ENCODE measurements around the gene GFPT1. TPM values are rescaled to one million over a fixed set of nuclear protein-coding genes. Genes with fewer than 3 reads are reported as not detected.

The GFPT1 gene
- total RNA-seq, 3 donors from 2014 or later: 26.7 to 46.0 (median 45.2) TPM

- intact Hi-C loops (cut with DNase I; ENCODE audit: low total_unique reads): no loop called here
- H3K27ac ChIP-seq: no peak overlapping the region
- H3K4me1 ChIP-seq: no peaks in the 10 kb centered on the region
These were observed 2.4 kb downstream of the GFPT1 start for GRCh38 chr2:69384618-69385081.

GRCh38 chr2:69383176-69383812, 3.7 kb downstream of the GFPT1 start:
- DNase-seq (ENCODE audit: low spot score in 2 of 2): no peak
- Histone ChIP-seq H3K36me3 (no peaks in the 10 kb centered on the region), H3K4me1 (no peaks in the 10 kb centered on the region), H3K27me3 (no peaks in the 10 kb centered on the region), H3K27ac (no peak overlapping the region), H3K4me3 (no peak overlapping the region), H3K9me3 (no peaks in the 10 kb centered on the region)
- TF ChIP-seq POLR2AphosphoS5 (IDR thresholded peaks at IDR 0.05) (no peak), POLR2A (IDR thresholded peaks at IDR 0.05) (no peak), CTCF (IDR thresholded peaks at IDR 0.05) (no peak)
- intact Hi-C loops (cut with DNase I; ENCODE audit: low total_unique reads): no loop called here

More at GRCh38 chr2:69384618-69385081, 2.4 kb downstream of the GFPT1 start:
- no peak for DNase-seq (ENCODE audit: low spot score in 2 of 2)
- H3K4me3 ChIP-seq: no peak overlapping the region
- H3K36me3 ChIP-seq: no peaks in the 10 kb centered on the region
- no peaks in the 10 kb centered on the region for H3K27me3 ChIP-seq
- no peaks in the 10 kb centered on the region for H3K9me3 ChIP-seq
- TF ChIP-seq POLR2A (IDR thresholded peaks at IDR 0.05) (no peak), POLR2AphosphoS5 (IDR thresholded peaks at IDR 0.05) (no peak), CTCF (IDR thresholded peaks at IDR 0.05) (no peak)

- H3K4me3 ChIP-seq: no peak overlapping the region
- TF ChIP-seq CTCF (IDR thresholded peaks at IDR 0.05): no peak
- TF ChIP-seq POLR2A (IDR thresholded peaks at IDR 0.05): no peak
- TF ChIP-seq POLR2AphosphoS5 (IDR thresholded peaks at IDR 0.05): no peak
- H3K4me1 ChIP-seq: no peaks in the 10 kb centered on the region
- no peak overlapping the region for H3K27ac ChIP-seq
- intact Hi-C loops (cut with DNase I; ENCODE audit: low total_unique reads): no loop called here
- DNase-seq (ENCODE audit: low spot score in 2 of 2): no peak
- no peaks in the 10 kb centered on the region for H3K36me3 ChIP-seq
- no peaks in the 10 kb centered on the region for H3K9me3 ChIP-seq
- no peaks in the 10 kb centered on the region for H3K27me3 ChIP-seq
These were observed 4.5 kb downstream of the GFPT1 start for GRCh38 chr2:69382547-69382946.

- TF ChIP-seq POLR2AphosphoS5 (IDR thresholded peaks at IDR 0.05) (no peak), POLR2A (IDR thresholded peaks at IDR 0.05) (no peak), CTCF (IDR thresholded peaks at IDR 0.05) (no peak)
- no peaks in the 10 kb centered on the region for H3K9me3 ChIP-seq
- no peak for DNase-seq (ENCODE audit: low spot score in 2 of 2)
- no peak overlapping the region for H3K4me3 ChIP-seq
- intact Hi-C loops (cut with DNase I; ENCODE audit: low total_unique reads): no loop called here
- no peaks in the 10 kb centered on the region for H3K4me1 ChIP-seq
- no peaks in the 10 kb centered on the region for H3K36me3 ChIP-seq
- H3K27ac ChIP-seq: no peak overlapping the region
- no peaks in the 10 kb centered on the region for H3K27me3 ChIP-seq
These were observed 5.7 kb downstream of the GFPT1 start for GRCh38 chr2:69381337-69381737.

- H3K9me3 ChIP-seq: no peaks in the 10 kb centered on the region
- H3K4me3 ChIP-seq: no peak overlapping the region
- H3K4me1 ChIP-seq: no peaks in the 10 kb centered on the region
- TF ChIP-seq POLR2A (IDR thresholded peaks at IDR 0.05) (no peak), CTCF (IDR thresholded peaks at IDR 0.05) (no peak), POLR2AphosphoS5 (IDR thresholded peaks at IDR 0.05) (no peak)
- DNase-seq (ENCODE audit: low spot score in 2 of 2): no peak
- intact Hi-C loops (cut with DNase I; ENCODE audit: low total_unique reads): no loop called here
- no peaks in the 10 kb centered on the region for H3K27me3 ChIP-seq
- H3K27ac ChIP-seq: no peak overlapping the region
- H3K36me3 ChIP-seq: no peaks in the 10 kb centered on the region
These were observed 6.7 kb downstream of the GFPT1 start for GRCh38 chr2:69380072-69380917.
